SK-N-MC (cell line): ENCODE data around the gene ARHGEF7.

Source experiments
- EZH2 ChIP-seq: fragments of 200-600 bp; sonication (generic); IDR thresholded peaks from one replicate; pipeline ENCODE4 v1.6.1; 2017; ENCODE audit warnings: antibody characterized with exemption
- POLR2AphosphoS5 ChIP-seq: IDR thresholded peaks from 2 replicates; pipeline ENCODE4 v1.6.1; 2012; ENCODE audit warnings: mild to moderate bottlenecking, low read depth, low read length, borderline replicate concordance

DNA sequence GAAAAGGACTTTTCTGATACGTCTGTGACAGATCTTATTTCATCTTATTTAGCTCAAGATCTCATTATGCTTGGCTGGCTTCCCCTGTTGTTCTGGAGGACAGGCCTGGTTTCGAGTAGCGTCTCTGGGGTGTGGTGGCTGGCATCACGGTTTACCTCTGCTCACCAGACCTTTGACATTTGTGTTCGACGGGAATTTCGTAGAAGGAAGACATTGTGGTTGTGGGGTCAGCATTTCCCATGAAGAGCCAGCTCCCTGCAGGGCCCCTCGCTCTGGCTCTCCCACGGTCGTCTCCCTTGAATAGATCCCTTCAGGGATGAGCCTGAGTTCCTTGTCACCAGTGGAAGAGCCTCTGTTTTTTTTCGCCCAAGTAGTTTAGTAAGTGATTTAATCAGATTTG lies 126.8 kb downstream of the ARHGEF7 start:
- TF ChIP-seq EZH2, result no peak
- no peak for TF ChIP-seq POLR2AphosphoS5
